ENCODE measurements around the gene NTN3.

GRCh38 chr16:2487903-2488531 is 16.9 kb downstream of the NTN3 start:
- TF ChIP-seq CTCF (IDR thresholded peaks at IDR 0.05; ENCODE audit: control extremely low read depth in 1 of 3, insufficient read depth in 1 of 3, low read depth in 1 of 3, low read length in 3 of 3) (no peak), POLR2AphosphoS5 (IDR thresholded peaks at IDR 0.05; ENCODE audit: low read depth, low read length) (no peak), RAD21 (IDR thresholded peaks at IDR 0.05 in 1 of 2, conservative IDR thresholded peaks at IDR 0.05 in 1 of 2; ENCODE audit: low read depth in 2 of 2, low read length in 2 of 2) (no peak), EZH2 (IDR thresholded peaks at IDR 0.05; ENCODE audit: low read depth, low read length, severe bottlenecking) (no peak), EGR1 (IDR thresholded peaks at IDR 0.05; ENCODE audit: borderline replicate concordance, low read depth, low read length) (no peak), JUN (IDR thresholded peaks at IDR 0.05; ENCODE audit: low read depth, low read length) (no peak), RXRA (IDR thresholded peaks at IDR 0.05; ENCODE audit: insufficient read depth, low read depth, low read length) (no peak), SRF (IDR thresholded peaks at IDR 0.05; ENCODE audit: low read depth, low read length) (no peak), POLR2A (IDR thresholded peaks at IDR 0.05; ENCODE audit: control extremely low read depth in 1 of 2, low read depth in 2 of 2, low read length in 2 of 2) (no peak), SUZ12 (IDR thresholded peaks at IDR 0.05; ENCODE audit: low read length) (no peak), ZNF274 (IDR thresholded peaks at IDR 0.05; ENCODE audit: borderline replicate concordance, extremely low read depth, low read length) (no peak), TAF1 (IDR thresholded peaks at IDR 0.05; ENCODE audit: low read depth, low read length) (no peak)
